ENCODE data around the gene NAT10. TPM values are rescaled to one million over a fixed set of nuclear protein-coding genes. Genes with fewer than 3 reads are reported as not detected.
"Not testable (repeated sequence)": the region's sequence is repeated elsewhere in the genome, so short reads cannot be mapped to it uniquely, and the experiment has no call there.

The NAT10 gene
- total RNA-seq, 1 donor from 2014 or later, result 63.5 TPM

- no peak overlapping the region for H3K4me3 Mint-ChIP-seq
- no peaks in the 10 kb centered on the region for H3K9me3 Mint-ChIP-seq
- no peak for DNase-seq (ENCODE audit: extremely low spot score, unreplicated experiment)
- no peak overlapping the region for H3K27ac Mint-ChIP-seq
- H3K27me3 Mint-ChIP-seq, result peaks cover 3% of the 10 kb centered on the region
- no peaks in the 10 kb centered on the region for H3K36me3 Mint-ChIP-seq
- TF ChIP-seq CTCF (conservative IDR thresholded peaks at IDR 0.05), result no peak
- peaks cover 25% of the 10 kb centered on the region for H3K4me1 Mint-ChIP-seq (ENCODE audit: unreplicated experiment)
Measured at GRCh38 chr11:34180040-34180813, 74.8 kb downstream of the NAT10 start.

GRCh38 chr11:34180814-34181165, 75.4 kb downstream of the NAT10 start:
- not testable (repeated sequence) for H3K4me3 Mint-ChIP-seq; H3K9me3 Mint-ChIP-seq; H3K27me3 Mint-ChIP-seq; DNase-seq (ENCODE audit: extremely low spot score, unreplicated experiment); H3K27ac Mint-ChIP-seq; H3K36me3 Mint-ChIP-seq
- H3K4me1 Mint-ChIP-seq (ENCODE audit: unreplicated experiment), result peaks cover 30% of the 10 kb centered on the region

- no peak for TF ChIP-seq CTCF (conservative IDR thresholded peaks at IDR 0.05)
Measured at GRCh38 chr11:34181251-34181650, 75.8 kb downstream of the NAT10 start.

GRCh38 chr11:34181856-34182405, 76.5 kb downstream of the NAT10 start:
- DNase-seq (ENCODE audit: extremely low spot score, unreplicated experiment), result no peak
- Mint-ChIP-seq H3K27me3 (peaks cover 3% of the 10 kb centered on the region), H3K27ac (no peak overlapping the region), H3K4me1 (ENCODE audit: unreplicated experiment) (peaks cover 22% of the 10 kb centered on the region), H3K36me3 (no peaks in the 10 kb centered on the region), H3K9me3 (no peaks in the 10 kb centered on the region), H3K4me3 (no peak overlapping the region)
- TF ChIP-seq CTCF (conservative IDR thresholded peaks at IDR 0.05), result no peak

More at GRCh38 chr11:34181251-34181650, 75.8 kb downstream of the NAT10 start:
- peaks cover 3% of the 10 kb centered on the region for H3K27me3 Mint-ChIP-seq
- peaks cover 28% of the 10 kb centered on the region for H3K4me1 Mint-ChIP-seq (ENCODE audit: unreplicated experiment)
- no peak overlapping the region for H3K4me3 Mint-ChIP-seq
- H3K9me3 Mint-ChIP-seq, result no peaks in the 10 kb centered on the region
- no peak overlapping the region for H3K27ac Mint-ChIP-seq
- DNase-seq (ENCODE audit: extremely low spot score, unreplicated experiment), result no peak
- no peaks in the 10 kb centered on the region for H3K36me3 Mint-ChIP-seq

- H3K27ac Mint-ChIP-seq, result no peak overlapping the region
- H3K4me3 Mint-ChIP-seq, result no peak overlapping the region
- H3K27me3 Mint-ChIP-seq, result peaks cover 3% of the 10 kb centered on the region
- DNase-seq (ENCODE audit: extremely low spot score, unreplicated experiment), result no peak
- no peaks in the 10 kb centered on the region for H3K36me3 Mint-ChIP-seq
- no peak for TF ChIP-seq CTCF (conservative IDR thresholded peaks at IDR 0.05)
- peaks cover 22% of the 10 kb centered on the region for H3K4me1 Mint-ChIP-seq (ENCODE audit: unreplicated experiment)
- no peaks in the 10 kb centered on the region for H3K9me3 Mint-ChIP-seq
Measured at GRCh38 chr11:34182425-34182824, 77.0 kb downstream of the NAT10 start.

- H3K9me3 Mint-ChIP-seq, result no peaks in the 10 kb centered on the region
- peaks cover 3% of the 10 kb centered on the region for H3K27me3 Mint-ChIP-seq
- H3K4me3 Mint-ChIP-seq, result no peak overlapping the region
- H3K36me3 Mint-ChIP-seq, result no peaks in the 10 kb centered on the region
- peaks cover 19% of the 10 kb centered on the region for H3K4me1 Mint-ChIP-seq (ENCODE audit: unreplicated experiment)
- no peak for DNase-seq (ENCODE audit: extremely low spot score, unreplicated experiment)
- no peak for TF ChIP-seq CTCF (conservative IDR thresholded peaks at IDR 0.05)
- H3K27ac Mint-ChIP-seq, result no peak overlapping the region
Measured at GRCh38 chr11:34182921-34183685, 77.7 kb downstream of the NAT10 start.

Data from type B pancreatic cell (in vitro differentiated cells).